ENCODE results near the gene NCBP1. TPM values are rescaled to one million over a fixed set of nuclear protein-coding genes. Genes with fewer than 3 reads are reported as not detected.
A peak's percentile ranks its signal among the peaks of the same experiment; 100 is the strongest.

NCBP1 gene
- total and polyA plus RNA-seq, 9 of the 15 experiments (the other 6 are each of a cell fraction or from before 2014, with no cell fraction given), result 29.4 to 69.7 (median 57.5) TPM

- TF ChIP-seq, protein P1, sequence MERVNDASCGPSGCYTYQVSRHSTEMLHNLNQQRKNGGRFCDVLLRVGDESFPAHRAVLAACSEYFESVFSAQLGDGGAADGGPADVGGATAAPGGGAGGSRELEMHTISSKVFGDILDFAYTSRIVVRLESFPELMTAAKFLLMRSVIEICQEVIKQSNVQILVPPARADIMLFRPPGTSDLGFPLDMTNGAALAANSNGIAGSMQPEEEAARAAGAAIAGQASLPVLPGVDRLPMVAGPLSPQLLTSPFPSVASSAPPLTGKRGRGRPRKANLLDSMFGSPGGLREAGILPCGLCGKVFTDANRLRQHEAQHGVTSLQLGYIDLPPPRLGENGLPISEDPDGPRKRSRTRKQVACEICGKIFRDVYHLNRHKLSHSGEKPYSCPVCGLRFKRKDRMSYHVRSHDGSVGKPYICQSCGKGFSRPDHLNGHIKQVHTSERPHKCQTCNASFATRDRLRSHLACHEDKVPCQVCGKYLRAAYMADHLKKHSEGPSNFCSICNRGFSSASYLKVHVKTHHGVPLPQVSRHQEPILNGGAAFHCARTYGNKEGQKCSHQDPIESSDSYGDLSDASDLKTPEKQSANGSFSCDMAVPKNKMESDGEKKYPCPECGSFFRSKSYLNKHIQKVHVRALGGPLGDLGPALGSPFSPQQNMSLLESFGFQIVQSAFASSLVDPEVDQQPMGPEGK (CRISPR knock-in tag; IDR thresholded peaks at IDR 0.05; ENCODE audit: borderline replicate concordance), result no peak
- TF ChIP-seq, protein P2, sequence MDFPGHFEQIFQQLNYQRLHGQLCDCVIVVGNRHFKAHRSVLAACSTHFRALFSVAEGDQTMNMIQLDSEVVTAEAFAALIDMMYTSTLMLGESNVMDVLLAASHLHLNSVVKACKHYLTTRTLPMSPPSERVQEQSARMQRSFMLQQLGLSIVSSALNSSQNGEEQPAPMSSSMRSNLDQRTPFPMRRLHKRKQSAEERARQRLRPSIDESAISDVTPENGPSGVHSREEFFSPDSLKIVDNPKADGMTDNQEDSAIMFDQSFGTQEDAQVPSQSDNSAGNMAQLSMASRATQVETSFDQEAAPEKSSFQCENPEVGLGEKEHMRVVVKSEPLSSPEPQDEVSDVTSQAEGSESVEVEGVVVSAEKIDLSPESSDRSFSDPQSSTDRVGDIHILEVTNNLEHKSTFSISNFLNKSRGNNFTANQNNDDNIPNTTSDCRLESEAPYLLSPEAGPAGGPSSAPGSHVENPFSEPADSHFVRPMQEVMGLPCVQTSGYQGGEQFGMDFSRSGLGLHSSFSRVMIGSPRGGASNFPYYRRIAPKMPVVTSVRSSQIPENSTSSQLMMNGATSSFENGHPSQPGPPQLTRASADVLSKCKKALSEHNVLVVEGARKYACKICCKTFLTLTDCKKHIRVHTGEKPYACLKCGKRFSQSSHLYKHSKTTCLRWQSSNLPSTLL (IDR thresholded peaks at IDR 0.05), result no peak
- TF ChIP-seq POU5F1 (IDR thresholded peaks at IDR 0.05; ENCODE audit: borderline replicate concordance, low read depth, low read length, partially characterized antibody), result no peak
- TF ChIP-seq FIP1L1 (IDR thresholded peaks at IDR 0.05; ENCODE audit: low read depth, low read length, poor library complexity, severe bottlenecking), result peak; percentile 57
- no peak for TF ChIP-seq ZNF436 (CRISPR knock-in tag; IDR thresholded peaks at IDR 0.05)
- peak; percentile 43 for TF ChIP-seq U2AF1 (optimal IDR thresholded peaks at IDR 0.05; ENCODE audit: low read depth, low read length)
- no peak for TF ChIP-seq PHTF2 (CRISPR knock-in tag; IDR thresholded peaks at IDR 0.05)
- TF ChIP-seq HMG20A (CRISPR knock-in tag; conservative IDR thresholded peaks at IDR 0.05), result 0 out of 2 replicates have a peak, but pooled peaks have one; percentile 21
- TF ChIP-seq ZNF717 (CRISPR knock-in tag; IDR thresholded peaks at IDR 0.05), result no peak
- TF ChIP-seq, protein P3, sequence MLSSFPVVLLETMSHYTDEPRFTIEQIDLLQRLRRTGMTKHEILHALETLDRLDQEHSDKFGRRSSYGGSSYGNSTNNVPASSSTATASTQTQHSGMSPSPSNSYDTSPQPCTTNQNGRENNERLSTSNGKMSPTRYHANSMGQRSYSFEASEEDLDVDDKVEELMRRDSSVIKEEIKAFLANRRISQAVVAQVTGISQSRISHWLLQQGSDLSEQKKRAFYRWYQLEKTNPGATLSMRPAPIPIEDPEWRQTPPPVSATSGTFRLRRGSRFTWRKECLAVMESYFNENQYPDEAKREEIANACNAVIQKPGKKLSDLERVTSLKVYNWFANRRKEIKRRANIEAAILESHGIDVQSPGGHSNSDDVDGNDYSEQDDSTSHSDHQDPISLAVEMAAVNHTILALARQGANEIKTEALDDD (IDR thresholded peaks at IDR 0.05), result no peak; the same call in 1 of the 2 replicates
- TF ChIP-seq SREBF2 (CRISPR knock-in tag; IDR thresholded peaks at IDR 0.05), result no peak
- TF ChIP-seq ZNF445 (CRISPR knock-in tag; IDR thresholded peaks at IDR 0.05; ENCODE audit: low read depth), result no peak
- peak; percentile 83 for TF ChIP-seq POLR2B (IDR thresholded peaks at IDR 0.05; ENCODE audit: low read depth, partially characterized antibody)
- peak; percentile 41; the same call in 1 of the 2 replicates for TF ChIP-seq CTBP1 (IDR thresholded peaks at IDR 0.05; ENCODE audit: borderline replicate concordance)
- no peak for TF ChIP-seq POLR3A (IDR thresholded peaks at IDR 0.05; ENCODE audit: borderline replicate concordance, extremely low read depth, insufficient read depth, insufficient read length)
- TF ChIP-seq CHCHD3 (CRISPR knock-in tag; IDR thresholded peaks at IDR 0.05), result no peak
- no peak for TF ChIP-seq BRF1 (IDR thresholded peaks at IDR 0.05; ENCODE audit: borderline replicate concordance, extremely low read depth, insufficient read length)
- TF ChIP-seq TAF15 (IDR thresholded peaks at IDR 0.05; ENCODE audit: low read depth, low read length), result no peak
- TF ChIP-seq NCOA1 (IDR thresholded peaks at IDR 0.05; ENCODE audit: low read depth), result no peak
- TF ChIP-seq MAFF (IDR thresholded peaks at IDR 0.05; ENCODE audit: low read length), result no peak
- TF ChIP-seq, protein P4, sequence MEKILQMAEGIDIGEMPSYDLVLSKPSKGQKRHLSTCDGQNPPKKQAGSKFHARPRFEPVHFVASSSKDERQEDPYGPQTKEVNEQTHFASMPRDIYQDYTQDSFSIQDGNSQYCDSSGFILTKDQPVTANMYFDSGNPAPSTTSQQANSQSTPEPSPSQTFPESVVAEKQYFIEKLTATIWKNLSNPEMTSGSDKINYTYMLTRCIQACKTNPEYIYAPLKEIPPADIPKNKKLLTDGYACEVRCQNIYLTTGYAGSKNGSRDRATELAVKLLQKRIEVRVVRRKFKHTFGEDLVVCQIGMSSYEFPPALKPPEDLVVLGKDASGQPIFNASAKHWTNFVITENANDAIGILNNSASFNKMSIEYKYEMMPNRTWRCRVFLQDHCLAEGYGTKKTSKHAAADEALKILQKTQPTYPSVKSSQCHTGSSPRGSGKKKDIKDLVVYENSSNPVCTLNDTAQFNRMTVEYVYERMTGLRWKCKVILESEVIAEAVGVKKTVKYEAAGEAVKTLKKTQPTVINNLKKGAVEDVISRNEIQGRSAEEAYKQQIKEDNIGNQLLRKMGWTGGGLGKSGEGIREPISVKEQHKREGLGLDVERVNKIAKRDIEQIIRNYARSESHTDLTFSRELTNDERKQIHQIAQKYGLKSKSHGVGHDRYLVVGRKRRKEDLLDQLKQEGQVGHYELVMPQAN (IDR thresholded peaks at IDR 0.05; ENCODE audit: borderline replicate concordance), result 0 out of 2 replicates have a peak, but pooled peaks have one; percentile 50
- no peak for TF ChIP-seq ZEB2 (IDR thresholded peaks at IDR 0.05)
Measured at GRCh38 chr9:97696803-97697601, 63.4 kb downstream of the NCBP1 start, which contains the start of gene XPA (continued).
